Chondrocyte (in vitro differentiated cells): ENCODE measurements around the gene CTRB1. TPM values are rescaled to one million over a fixed set of nuclear protein-coding genes. Genes with fewer than 3 reads are reported as not detected.

ENCODE experiments used
- DNase-seq: peaks from one replicate; pipeline ENCODE4 v3.0.0; 2021; ENCODE audit warnings: mixed read lengths, low spot score
- H3K27ac Mint-ChIP-seq: one replicate; pipeline ENCODE4 v1.8.0; 2021; ENCODE audit warnings: mild to moderate bottlenecking, moderate library complexity, mixed read lengths; ENCODE audit not compliant: unreplicated experiment
- H3K27me3 Mint-ChIP-seq: 2 replicates; pipeline ENCODE4 v1.8.0; 2021; ENCODE audit warnings: low read depth, mixed read lengths
- H3K36me3 Mint-ChIP-seq: 2 replicates; pipeline ENCODE4 v1.8.0; 2021; ENCODE audit warnings: low read depth, mixed read lengths
- H3K4me1 Mint-ChIP-seq: 2 replicates; pipeline ENCODE4 v1.8.0; 2021; ENCODE audit warnings: low read depth, mild to moderate bottlenecking, mixed read lengths
- H3K4me3 Mint-ChIP-seq: one replicate; pipeline ENCODE4 v1.8.0; 2021; ENCODE audit warnings: mild to moderate bottlenecking, moderate library complexity, mixed read lengths; ENCODE audit not compliant: unreplicated experiment
- H3K9me3 Mint-ChIP-seq: 2 replicates; pipeline ENCODE4 v1.8.0; 2021; ENCODE audit warnings: low read depth, mixed read lengths
- total RNA-seq: library from RNA; stranded (reverse); gene quantifications from 3 replicates; pipeline ENCODE4 v1.2.1, GENCODE V29; 2021
- TF ChIP-seq, protein P1 (sequence below): fragments of 200-600 bp; sonication (generic); IDR thresholded peaks from 2 replicates; pipeline ENCODE4 v1.5.0; 2021; ENCODE audit warnings: antibody characterized with exemption, mild to moderate bottlenecking, moderate library complexity

CTRB1 gene
- total RNA-seq, 1 donor from 2014 or later: not detected

DNA sequence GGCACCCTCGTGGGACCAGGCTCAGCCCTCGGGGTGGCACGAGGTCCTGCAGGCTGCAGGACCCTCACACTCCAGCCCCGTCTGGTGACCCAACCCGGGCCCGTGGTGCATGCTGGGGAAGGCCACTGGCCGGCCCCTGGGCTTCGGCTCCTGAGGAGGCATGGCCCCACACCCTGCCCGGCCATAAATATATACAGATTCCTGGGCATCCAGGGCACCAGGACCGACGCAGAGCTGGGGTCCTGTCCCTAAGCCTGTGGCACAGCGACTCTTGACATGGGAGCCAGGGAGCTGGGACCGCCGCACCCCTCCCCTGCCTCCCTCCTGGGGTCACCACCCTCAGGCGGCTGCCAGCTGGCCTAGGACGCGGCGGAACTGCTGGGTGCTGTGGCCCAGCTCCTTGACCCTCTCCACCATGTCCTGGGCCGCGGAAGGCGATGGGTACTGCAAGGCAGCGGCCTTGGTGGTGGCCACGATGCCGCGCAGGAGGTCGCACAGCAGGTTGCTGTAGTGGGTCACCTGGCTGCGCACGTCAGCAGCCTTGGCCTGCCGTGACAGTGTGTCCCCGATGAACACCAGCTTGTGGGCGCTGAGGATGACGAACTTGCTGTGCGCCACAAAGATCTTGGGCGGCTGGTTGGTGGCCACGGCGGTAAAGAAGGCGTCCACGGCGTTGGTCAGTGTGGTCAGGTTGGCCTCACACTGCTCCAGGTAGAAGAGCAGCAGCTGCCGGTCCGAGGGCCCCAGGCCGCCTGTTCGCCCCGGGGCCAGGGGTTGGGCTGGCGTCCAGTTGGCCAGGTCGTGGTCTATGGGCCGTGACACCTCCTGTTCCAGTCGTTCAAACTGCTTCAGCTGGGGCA is 10.6 kb downstream of the CTRB1 start:
- Mint-ChIP-seq H3K4me1 (peaks cover 18% of the 10 kb centered on the region), H3K27me3 (no peaks in the 10 kb centered on the region), H3K27ac (no peak overlapping the region), H3K4me3 (no peak overlapping the region), H3K9me3 (no peaks in the 10 kb centered on the region), H3K36me3 (peaks cover 29% of the 10 kb centered on the region)
- TF ChIP-seq, protein P1, sequence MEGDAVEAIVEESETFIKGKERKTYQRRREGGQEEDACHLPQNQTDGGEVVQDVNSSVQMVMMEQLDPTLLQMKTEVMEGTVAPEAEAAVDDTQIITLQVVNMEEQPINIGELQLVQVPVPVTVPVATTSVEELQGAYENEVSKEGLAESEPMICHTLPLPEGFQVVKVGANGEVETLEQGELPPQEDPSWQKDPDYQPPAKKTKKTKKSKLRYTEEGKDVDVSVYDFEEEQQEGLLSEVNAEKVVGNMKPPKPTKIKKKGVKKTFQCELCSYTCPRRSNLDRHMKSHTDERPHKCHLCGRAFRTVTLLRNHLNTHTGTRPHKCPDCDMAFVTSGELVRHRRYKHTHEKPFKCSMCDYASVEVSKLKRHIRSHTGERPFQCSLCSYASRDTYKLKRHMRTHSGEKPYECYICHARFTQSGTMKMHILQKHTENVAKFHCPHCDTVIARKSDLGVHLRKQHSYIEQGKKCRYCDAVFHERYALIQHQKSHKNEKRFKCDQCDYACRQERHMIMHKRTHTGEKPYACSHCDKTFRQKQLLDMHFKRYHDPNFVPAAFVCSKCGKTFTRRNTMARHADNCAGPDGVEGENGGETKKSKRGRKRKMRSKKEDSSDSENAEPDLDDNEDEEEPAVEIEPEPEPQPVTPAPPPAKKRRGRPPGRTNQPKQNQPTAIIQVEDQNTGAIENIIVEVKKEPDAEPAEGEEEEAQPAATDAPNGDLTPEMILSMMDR: no peak
- peak; percentile 90 for DNase-seq

DNA sequence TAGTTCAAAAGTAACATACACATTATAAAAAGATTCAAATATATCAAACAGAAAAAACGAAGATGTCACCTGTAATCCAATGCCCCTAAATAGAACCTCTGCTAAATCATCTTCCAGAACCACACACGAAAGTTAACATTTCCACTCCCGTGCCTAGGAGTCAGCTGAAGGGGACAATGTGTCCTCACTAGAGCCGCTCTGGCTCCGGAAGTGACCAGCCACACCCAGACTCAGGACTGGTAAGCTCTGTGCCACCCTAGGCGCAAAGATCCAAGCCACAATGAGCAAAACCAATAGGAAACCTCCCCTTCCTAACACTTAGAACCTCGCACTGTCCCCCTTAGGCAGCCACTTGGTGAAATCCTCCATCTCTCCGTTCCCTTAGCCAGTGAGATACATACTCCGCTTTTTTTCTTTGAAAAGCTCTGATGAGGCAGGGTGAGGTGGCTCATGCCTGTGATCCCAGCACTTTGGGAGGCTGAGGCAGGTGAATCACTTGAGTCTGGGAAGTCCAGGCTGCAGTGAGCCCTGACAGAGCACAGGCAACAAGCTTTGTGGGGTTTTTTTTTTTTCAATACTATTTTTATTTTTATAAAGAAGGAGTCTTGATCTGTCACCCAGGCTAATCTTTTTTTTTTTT is 11.8 kb downstream of the CTRB1 start:
- Mint-ChIP-seq H3K4me1 (peaks cover 23% of the 10 kb centered on the region), H3K27me3 (no peaks in the 10 kb centered on the region), H3K9me3 (no peaks in the 10 kb centered on the region), H3K27ac (peak overlapping the region; percentile 23), H3K36me3 (peaks cover 30% of the 10 kb centered on the region), H3K4me3 (no peak overlapping the region)
- TF ChIP-seq, protein P1: no peak
- no peak for DNase-seq

GRCh38 chr16:75231570-75231969 is 12.8 kb downstream of the CTRB1 start:
- no peaks in the 10 kb centered on the region for H3K9me3 Mint-ChIP-seq
- H3K27me3 Mint-ChIP-seq: no peaks in the 10 kb centered on the region
- peaks cover 26% of the 10 kb centered on the region for H3K4me1 Mint-ChIP-seq
- H3K27ac Mint-ChIP-seq: peak overlapping the region; percentile 4
- peaks cover 34% of the 10 kb centered on the region for H3K36me3 Mint-ChIP-seq
- no peak for DNase-seq
- TF ChIP-seq, protein P1: no peak
- H3K4me3 Mint-ChIP-seq: no peak overlapping the region

DNA sequence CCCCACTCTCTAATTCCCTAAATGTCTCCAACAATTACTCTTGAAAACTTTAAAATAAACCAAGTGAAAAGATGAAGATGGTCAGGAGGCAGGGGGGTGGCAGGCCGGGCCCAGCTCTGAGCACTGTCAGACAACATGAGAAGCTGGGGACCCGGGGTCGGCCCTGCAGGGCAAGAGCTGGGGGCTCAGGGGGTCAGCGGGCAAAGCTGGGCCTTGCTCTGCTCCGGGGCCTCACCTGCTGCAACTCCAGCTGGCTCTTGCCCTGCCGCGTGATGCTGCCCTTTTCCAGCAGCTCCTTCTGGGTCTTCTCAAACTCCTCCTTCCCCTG is 14.8 kb downstream of the CTRB1 start:
- Mint-ChIP-seq H3K36me3 (peaks cover 31% of the 10 kb centered on the region), H3K27ac (peak overlapping the region; percentile 82), H3K27me3 (no peaks in the 10 kb centered on the region), H3K9me3 (no peaks in the 10 kb centered on the region), H3K4me3 (no peak overlapping the region), H3K4me1 (peaks cover 38% of the 10 kb centered on the region)
- TF ChIP-seq, protein P1: no peak
- DNase-seq: no peak

GRCh38 chr16:75234856-75235696 is 16.3 kb downstream of the CTRB1 start:
- Mint-ChIP-seq H3K36me3 (peaks cover 33% of the 10 kb centered on the region), H3K27ac (peak overlapping the region; percentile 82), H3K9me3 (no peaks in the 10 kb centered on the region), H3K4me3 (no peak overlapping the region), H3K27me3 (no peaks in the 10 kb centered on the region), H3K4me1 (peaks cover 52% of the 10 kb centered on the region)
- DNase-seq: no peak
- TF ChIP-seq, protein P1: no peak
